K562 (cell line): ENCODE results near the gene SLC20A1. TPM values are rescaled to one million over a fixed set of nuclear protein-coding genes. Genes with fewer than 3 reads are reported as not detected.

Experiments
- ATAC-seq: fragments of 200-7000 bp; cut with Tn5 transposase; 3 replicates; pipeline ENCODE4 v1.9.1; 2020; ENCODE audit warnings: moderate library complexity
- BruUV-seq: library from RNA; stranded (reverse); fragments of 400-500 nt; replicated peaks from 2 replicates; lab custom pipeline; 2021; lab: Mats Ljungman, UMichigan
- CTCF ChIA-PET: fragments of 300-600 bp; formaldehyde crosslinking; extraction: SDS; loops from one replicate; lab custom pipeline; 2021; ENCODE audit warnings: low intra/inter-chr PET ratio; lab: Yijun Ruan, JAX
- POLR2A ChIA-PET: fragments of 300-600, 350-650 bp; sonication (Branson Sonifier 250); formaldehyde crosslinking; extraction: SDS; loops from one replicate; lab custom pipeline; 2021; ENCODE audit warnings: antibody characterized with exemption, inconsistent platforms; lab: Yijun Ruan, JAX
- DNase-seq, 4 experiments: peaks; one replicate each; pipeline versions ENCODE4 v3.0.0 to v3.0.0-alpha.2; 2011 to 2018; ENCODE audit warnings: low spot score in 3 of 4, mixed read lengths in 3 of 4; ENCODE audit errors: extremely low read depth in 1 of 4
- FAIRE-seq: peaks from 2 replicates; lab custom pipeline; 2011; peaks lifted over from hg19 to GRCh38; lab: Jason Lieb, UNC
- H2AFZ ChIP-seq: 2 replicates; pipeline ENCODE4 v1.6.0; 2011; ENCODE audit warnings: low read depth, low read length, control low read depth, inconsistent platforms
- H3K27ac ChIP-seq: fragments of 200-600 bp; 3 replicates; pipeline ENCODE4 v1.8.0; 2011; ENCODE audit warnings: low read depth, mild to moderate bottlenecking, control low read depth, inconsistent platforms, low read length, moderate library complexity, mixed read lengths; ENCODE audit errors: extremely low read depth
- H3K27me3 ChIP-seq, 2 experiments: fragments of 300-600 bp in 1 of 2; 2 replicates in 1 of 2; 3 replicates in 1 of 2; pipeline versions ENCODE4 v1.6.0 to v1.8.0; 2011; ENCODE audit warnings: inconsistent platforms in 2 of 2, low read length in 2 of 2, mild to moderate bottlenecking in 1 of 2, mixed read lengths in 1 of 2, moderate library complexity in 1 of 2; ENCODE audit not compliant: control insufficient read depth in 2 of 2, insufficient read depth in 2 of 2
- H3K36me3 ChIP-seq: fragments of 300-600 bp; 3 replicates; pipeline ENCODE4 v1.8.0; 2011; ENCODE audit warnings: mild to moderate bottlenecking, low read length, inconsistent platforms; ENCODE audit not compliant: control insufficient read depth, insufficient read depth
- H3K4me1 ChIP-seq, 2 experiments: fragments of 200-600 bp in 1 of 2; replicated peaks in 1 of 2; 2 replicates in 1 of 2; 3 replicates in 1 of 2; pipeline versions ENCODE4 v1.5.1 to v1.8.0; 2011; ENCODE audit warnings: inconsistent platforms in 2 of 2, low read length in 2 of 2, mild to moderate bottlenecking in 1 of 2, mixed read lengths in 1 of 2, moderate library complexity in 1 of 2; ENCODE audit not compliant: control insufficient read depth in 2 of 2, insufficient read depth in 2 of 2
- H3K4me2 ChIP-seq: 2 replicates; pipeline ENCODE4 v1.6.1; 2011; ENCODE audit warnings: low read length, control low read depth, inconsistent platforms, mixed read lengths; ENCODE audit not compliant: insufficient read depth
- H3K4me3 ChIP-seq: fragments of 200-600 bp; sonication (generic), shearing (Covaris generic); 2 replicates; pipeline ENCODE4 v1.5.1; 2016; ENCODE audit warnings: control low read depth, inconsistent platforms
- H3K79me2 ChIP-seq: fragments of 200-600 bp; 3 replicates; pipeline ENCODE4 v1.8.0; 2011; ENCODE audit warnings: low read length, inconsistent platforms; ENCODE audit not compliant: control insufficient read depth, insufficient read depth
- H3K9ac ChIP-seq, 2 experiments: 2 replicates each; pipeline versions ENCODE4 v1.6.0 to v1.6.1; 2011; ENCODE audit warnings: low read depth in 2 of 2, low read length in 2 of 2, control low read depth in 1 of 2, inconsistent platforms in 1 of 2, mild to moderate bottlenecking in 1 of 2, mixed read lengths in 1 of 2; ENCODE audit not compliant: insufficient read depth in 1 of 2
- H3K9me1 ChIP-seq: one replicate; pipeline ENCODE4 v1.6.0; 2011; ENCODE audit warnings: inconsistent platforms, mild to moderate bottlenecking, low read length, moderate library complexity; ENCODE audit not compliant: control insufficient read depth, insufficient read depth
- H3K9me3 ChIP-seq: replicated peaks from 2 replicates; pipeline ENCODE4 v1.5.1; 2011; ENCODE audit warnings: low read depth, low read length, inconsistent platforms; ENCODE audit not compliant: control insufficient read depth, insufficient read depth
- H4K20me1 ChIP-seq: replicated peaks from 2 replicates; pipeline ENCODE4 v1.6.1; 2011; ENCODE audit warnings: low read length, inconsistent platforms, mixed read lengths; ENCODE audit not compliant: control insufficient read depth, insufficient read depth
- HDAC3 ChIP-seq: fragments of 450-650 bp; IDR thresholded peaks from 2 replicates; pipeline ENCODE4 v1.6.1; 2018; ENCODE audit warnings: borderline replicate concordance, mild to moderate bottlenecking, moderate library complexity; ENCODE audit not compliant: partially characterized antibody
- NONO ChIP-seq, 2 experiments: fragments of 200-400 bp in 1 of 2; fragments of 450-650 bp in 1 of 2; formaldehyde crosslinking in 1 of 2; IDR thresholded peaks; 2 replicates each; pipeline ENCODE4 v1.6.1; 2017; ENCODE audit warnings: low read depth in 2 of 2, mild to moderate bottlenecking in 2 of 2, moderate library complexity in 2 of 2, low read length in 1 of 2
- SAP30 ChIP-seq: fragments of 200-600 bp; sonication (generic); IDR thresholded peaks from 2 replicates; pipeline ENCODE4 v1.6.1; 2012; ENCODE audit warnings: borderline replicate concordance, low read depth, mild to moderate bottlenecking, moderate library complexity, low read length, control low read depth, inconsistent platforms; ENCODE audit not compliant: insufficient read depth, poor library complexity, severe bottlenecking
- ZFX ChIP-seq: sonication (generic); formaldehyde crosslinking; IDR thresholded peaks from 2 replicates; pipeline ENCODE4 v1.8.0; 2022; ENCODE audit warnings: mild to moderate bottlenecking, missing genetic modification reagents, moderate library complexity
- ZNF445 ChIP-seq: fragments of 250-450 bp; sonication (Bioruptor Pico); IDR thresholded peaks from 2 replicates; pipeline ENCODE4 v1.4.0; 2020; ENCODE audit warnings: low read depth, mild to moderate bottlenecking, moderate library complexity
- WGBS: fragments of 100-300 bp; shearing (Covaris generic); methylation state at CpG from one replicate; pipeline ENCODE4 v1.1.6; 2016; ENCODE audit warnings: low coverage, mixed read lengths; ENCODE audit not compliant: insufficient coverage; ENCODE audit errors: missing lambda C conversion rate; 5-methylcytosine and 5-hydroxymethylcytosine counted together
- in situ Hi-C: fragments of 300-500 bp; cut with MboI; formaldehyde crosslinking; loops from 4 replicates; pipeline ENCODE4 v1.15.0; 2018; ENCODE audit warnings: inconsistent platforms, mixed read lengths
- intact Hi-C: fragments of 100-400 bp; cut with micrococcal nuclease; formaldehyde crosslinking; loops from 2 replicates; pipeline ENCODE4 v1.14.2; 2022
- polyA plus RNA-seq, 8 experiments: library from polyadenylated mRNA; depleted of rRNA in 4 of 8; stranded (reverse) in 5 of 8; unstranded in 3 of 8; fragments of >200 nt; fragmentation: Nextera tagmentation in 2 of 8; fragmentation: Illumina TruSeq in 1 of 8; extraction: Ambion mirVana in 2 of 8; extraction: Trizol in 1 of 8; gene quantifications; 2 replicates each; pipeline versions ENCODE4 v1.2.1 to v1.2.3, GENCODE V29; 2011 to 2014; ENCODE audit warnings: inconsistent platforms in 1 of 8, missing spikeins in 1 of 8
- total RNA-seq, 7 experiments: library from RNA; depleted of rRNA in 6 of 7; stranded (reverse); fragments of >200 nt in 6 of 7; fragmentation: Illumina TruSeq in 2 of 7; extraction: Trizol in 2 of 7; gene quantifications; 2 replicates each; pipeline versions ENCODE4 v1.2.1 to v1.2.3, GENCODE V29; 2011 to 2021; ENCODE audit warnings: low replicate concordance in 1 of 7
- TF ChIP-seq, protein P1 (sequence below): fragments of 250-450 bp; sonication (Bioruptor Pico); IDR thresholded peaks from 2 replicates; pipeline ENCODE4 v1.4.0; 2020; ENCODE audit warnings: mild to moderate bottlenecking

Gene SLC20A1
- total and polyA plus RNA-seq, 9 of the 15 experiments (the other 6 are each of a cell fraction or from before 2014, with no cell fraction given), result 53.8 to 150 (median 74.7) TPM

DNA sequence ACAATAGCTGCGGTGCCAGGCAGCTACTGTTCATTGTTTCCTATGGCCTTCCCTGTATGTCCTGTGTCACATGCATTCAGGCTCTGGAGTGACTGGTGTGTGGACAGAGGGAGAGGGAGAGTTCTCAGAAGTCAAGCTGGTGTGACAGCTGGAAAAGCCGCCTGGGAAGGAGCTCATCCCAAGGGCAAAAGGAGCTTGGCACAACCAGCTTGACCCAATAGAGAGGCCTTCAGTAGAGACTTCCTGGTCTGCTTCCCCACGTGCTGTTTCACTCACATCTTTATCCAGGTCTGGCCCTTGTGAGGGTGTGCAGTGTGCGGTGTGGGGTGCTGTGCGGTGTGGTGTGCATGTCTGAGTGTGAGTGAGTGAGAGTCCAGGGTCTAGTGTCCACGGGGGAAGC, 64.0 kb downstream of the SLC20A1 start:
- no peak for TF ChIP-seq HDAC3
- TF ChIP-seq NONO (IDR thresholded peaks at IDR 0.05; ENCODE audit: low read depth in 2 of 2, low read length in 1 of 2), result no peak
- no peak for TF ChIP-seq ZNF445 (CRISPR knock-in tag)
- POLR2A ChIA-PET, result interaction anchor here (0.6 to 0.8 kb wide), 2 partner anchors 11 to 219 kb away, joined by 3 to 5 read pairs; no protein-coding TSS in a partner anchor
- no peak for FAIRE-seq
- CTCF ChIA-PET, result no interaction called here
- no peaks in the 10 kb centered on the region for H4K20me1 ChIP-seq
- ATAC-seq, result no peak
- H3K9me1 ChIP-seq, result no peaks in the 10 kb centered on the region
- peak overlapping the region in 1 of 2 experiments; percentile 43; a peak in 1 of 4 replicates for H3K9ac ChIP-seq
- intact Hi-C loops (loop anchor here (5.0 kb wide), 1 partner anchor 62 kb away; the partner anchor contains the start of gene SLC20A1), in situ Hi-C loops (no loop called here)
- no peaks in the 10 kb centered on the region for H3K36me3 ChIP-seq
- WGBS, result 76% methylated on average over 6 of the region's 6 CpGs
- H3K4me1 ChIP-seq, result peaks cover 50 to 69% of the 10 kb centered on the region in 2 experiments
- no TSS peak for BruUV-seq
- no peaks in the 10 kb centered on the region for H3K79me2 ChIP-seq
- H3K4me3 ChIP-seq, result no peak overlapping the region
- H3K27ac ChIP-seq, result no peak overlapping the region
- H3K4me2 ChIP-seq, result no peak overlapping the region
- no peaks in the 10 kb centered on the region for H3K27me3 ChIP-seq
- no peak for DNase-seq
- peak overlapping the region; percentile 35 for H2AFZ ChIP-seq
- no peaks in the 10 kb centered on the region for H3K9me3 ChIP-seq

- Histone ChIP-seq H3K9me3 (no peaks in the 10 kb centered on the region), H3K9ac (peak overlapping the region in 1 of 2 experiments; percentile 39; a peak in 1 of 4 replicates), H3K27me3 (no peaks in the 10 kb centered on the region), H3K4me2 (no peak overlapping the region), H3K27ac (no peak overlapping the region), H4K20me1 (no peaks in the 10 kb centered on the region), H3K79me2 (no peaks in the 10 kb centered on the region), H3K4me1 (peaks cover 42 to 55% of the 10 kb centered on the region in 2 experiments), H3K36me3 (no peaks in the 10 kb centered on the region), H3K9me1 (no peaks in the 10 kb centered on the region), H2AFZ (peak overlapping the region; percentile 57), H3K4me3 (no peak overlapping the region)
- POLR2A ChIA-PET, result interaction anchor here (1.3 kb wide), 1 partner anchor 65 kb away, joined by 3 read pairs; the partner anchor contains the start of gene SLC20A1
- ATAC-seq, result no peak
- WGBS, result 67% methylated on average over 8 of the region's 9 CpGs
- peak in 1 of 4 experiments; percentile 34 for DNase-seq
- no TSS peak for BruUV-seq
- intact Hi-C loops (no loop called here), in situ Hi-C loops (no loop called here)
- CTCF ChIA-PET, result no interaction called here
- FAIRE-seq, result no peak
- TF ChIP-seq SAP30 (no peak), ZFX (CRISPR knock-in tag) (no peak)
- TF ChIP-seq, protein P1, sequence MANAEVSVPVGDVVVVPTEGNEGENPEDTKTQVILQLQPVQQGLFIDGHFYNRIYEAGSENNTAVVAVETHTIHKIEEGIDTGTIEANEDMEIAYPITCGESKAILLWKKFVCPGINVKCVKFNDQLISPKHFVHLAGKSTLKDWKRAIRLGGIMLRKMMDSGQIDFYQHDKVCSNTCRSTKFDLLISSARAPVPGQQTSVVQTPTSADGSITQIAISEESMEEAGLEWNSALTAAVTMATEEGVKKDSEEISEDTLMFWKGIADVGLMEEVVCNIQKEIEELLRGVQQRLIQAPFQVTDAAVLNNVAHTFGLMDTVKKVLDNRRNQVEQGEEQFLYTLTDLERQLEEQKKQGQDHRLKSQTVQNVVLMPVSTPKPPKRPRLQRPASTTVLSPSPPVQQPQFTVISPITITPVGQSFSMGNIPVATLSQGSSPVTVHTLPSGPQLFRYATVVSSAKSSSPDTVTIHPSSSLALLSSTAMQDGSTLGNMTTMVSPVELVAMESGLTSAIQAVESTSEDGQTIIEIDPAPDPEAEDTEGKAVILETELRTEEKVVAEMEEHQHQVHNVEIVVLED (CRISPR knock-in tag), result no peak
Measured at GRCh38 chr2:112710956-112711750, 65.4 kb downstream of the SLC20A1 start.
